Bronchial epithelial cell (primary cell): Measurements from ENCODE around the gene RPL19. TPM values are rescaled to one million over a fixed set of nuclear protein-coding genes. Genes with fewer than 3 reads are reported as not detected.

ENCODE experiments used
- DNase-seq: peaks from one replicate; pipeline ENCODE4 v3.0.0-alpha.2; 2010; ENCODE audit warnings: low read depth
- FAIRE-seq: peaks from 2 replicates; lab custom pipeline; 2011; peaks lifted over from hg19 to GRCh38; lab: Jason Lieb, UNC
- H3K27me3 ChIP-seq: 2 replicates; pipeline ENCODE4 v1.5.1; 2011; ENCODE audit warnings: low read length; ENCODE audit not compliant: control insufficient read depth, insufficient read depth
- H3K36me3 ChIP-seq: 2 replicates; pipeline ENCODE4 v1.5.1; 2011; ENCODE audit warnings: low read length; ENCODE audit not compliant: control insufficient read depth, insufficient read depth
- H3K4me3 ChIP-seq: 2 replicates; pipeline ENCODE4 v1.5.1; 2011; ENCODE audit warnings: mild to moderate bottlenecking, low read depth, low read length, control low read depth
- total RNA-seq: library from RNA; depleted of rRNA; stranded (reverse); fragments of >200 nt; gene quantifications from 2 replicates; pipeline ENCODE4 v1.2.1, GENCODE V29; 2014
- TF ChIP-seq, protein P1 (sequence below): IDR thresholded peaks from 2 replicates; pipeline ENCODE4 v1.5.1; 2011; ENCODE audit warnings: mild to moderate bottlenecking, moderate library complexity, low read length, control low read depth, inconsistent platforms; ENCODE audit not compliant: insufficient read depth, severe bottlenecking

Gene RPL19
- total RNA-seq, 1 donor from 2014 or later = 3,067 TPM

DNA sequence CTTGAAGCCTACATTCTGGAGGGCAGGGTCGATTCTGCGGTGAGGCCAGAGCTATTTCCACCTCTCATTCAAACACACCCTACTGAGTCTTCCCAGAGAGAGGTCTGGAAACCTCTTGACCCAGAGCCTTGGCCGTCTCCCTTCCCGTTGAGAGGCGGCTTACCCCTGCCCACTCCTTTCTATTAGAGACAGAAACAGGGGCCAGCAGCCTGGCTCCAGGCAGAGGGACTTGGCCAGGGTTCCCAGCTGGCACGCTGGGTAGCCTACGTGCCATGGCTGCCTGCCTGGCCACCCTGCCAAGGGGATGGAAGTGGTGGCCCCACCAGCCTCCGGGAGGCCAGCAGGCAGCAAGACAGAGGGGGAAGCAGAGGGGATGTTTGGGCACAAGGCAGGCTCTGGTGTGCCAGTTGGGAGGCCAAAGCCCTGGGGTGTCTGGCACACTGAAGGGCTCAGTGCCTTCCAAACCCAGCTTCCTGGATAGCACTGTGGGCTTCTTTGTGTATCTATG, 19.6 kb downstream of the RPL19 start:
- DNase-seq = no peak
- no peaks in the 10 kb centered on the region for H3K36me3 ChIP-seq
- TF ChIP-seq, protein P1, sequence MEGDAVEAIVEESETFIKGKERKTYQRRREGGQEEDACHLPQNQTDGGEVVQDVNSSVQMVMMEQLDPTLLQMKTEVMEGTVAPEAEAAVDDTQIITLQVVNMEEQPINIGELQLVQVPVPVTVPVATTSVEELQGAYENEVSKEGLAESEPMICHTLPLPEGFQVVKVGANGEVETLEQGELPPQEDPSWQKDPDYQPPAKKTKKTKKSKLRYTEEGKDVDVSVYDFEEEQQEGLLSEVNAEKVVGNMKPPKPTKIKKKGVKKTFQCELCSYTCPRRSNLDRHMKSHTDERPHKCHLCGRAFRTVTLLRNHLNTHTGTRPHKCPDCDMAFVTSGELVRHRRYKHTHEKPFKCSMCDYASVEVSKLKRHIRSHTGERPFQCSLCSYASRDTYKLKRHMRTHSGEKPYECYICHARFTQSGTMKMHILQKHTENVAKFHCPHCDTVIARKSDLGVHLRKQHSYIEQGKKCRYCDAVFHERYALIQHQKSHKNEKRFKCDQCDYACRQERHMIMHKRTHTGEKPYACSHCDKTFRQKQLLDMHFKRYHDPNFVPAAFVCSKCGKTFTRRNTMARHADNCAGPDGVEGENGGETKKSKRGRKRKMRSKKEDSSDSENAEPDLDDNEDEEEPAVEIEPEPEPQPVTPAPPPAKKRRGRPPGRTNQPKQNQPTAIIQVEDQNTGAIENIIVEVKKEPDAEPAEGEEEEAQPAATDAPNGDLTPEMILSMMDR = no peak
- FAIRE-seq = no peak
- H3K27me3 ChIP-seq = peaks cover 13% of the 10 kb centered on the region
- no peak overlapping the region for H3K4me3 ChIP-seq

DNA sequence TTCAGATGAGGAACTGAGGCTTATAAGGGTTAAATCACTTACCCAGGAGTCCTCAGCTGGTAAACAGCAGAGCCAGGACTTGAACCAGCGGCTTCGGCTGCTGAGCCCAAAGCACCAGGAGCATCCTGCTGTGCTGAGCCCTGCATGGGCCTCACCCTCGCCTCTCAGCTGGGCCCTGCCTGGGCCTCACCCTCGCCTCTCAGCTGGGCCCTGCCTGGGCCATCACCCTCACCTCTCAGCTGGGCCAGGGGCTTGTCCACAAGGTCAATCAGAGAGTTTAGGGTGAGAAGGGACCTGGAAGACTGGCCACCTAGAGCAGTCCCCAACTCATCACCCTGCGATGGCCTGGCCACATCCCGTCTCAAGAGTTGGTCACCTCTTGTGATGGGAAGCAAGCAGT, 21.5 kb downstream of the RPL19 start:
- Histone ChIP-seq H3K27me3 (peaks cover 28% of the 10 kb centered on the region), H3K36me3 (no peaks in the 10 kb centered on the region), H3K4me3 (no peak overlapping the region)
- FAIRE-seq (no peak), DNase-seq (no peak)
- TF ChIP-seq, protein P1 = no peak

DNA sequence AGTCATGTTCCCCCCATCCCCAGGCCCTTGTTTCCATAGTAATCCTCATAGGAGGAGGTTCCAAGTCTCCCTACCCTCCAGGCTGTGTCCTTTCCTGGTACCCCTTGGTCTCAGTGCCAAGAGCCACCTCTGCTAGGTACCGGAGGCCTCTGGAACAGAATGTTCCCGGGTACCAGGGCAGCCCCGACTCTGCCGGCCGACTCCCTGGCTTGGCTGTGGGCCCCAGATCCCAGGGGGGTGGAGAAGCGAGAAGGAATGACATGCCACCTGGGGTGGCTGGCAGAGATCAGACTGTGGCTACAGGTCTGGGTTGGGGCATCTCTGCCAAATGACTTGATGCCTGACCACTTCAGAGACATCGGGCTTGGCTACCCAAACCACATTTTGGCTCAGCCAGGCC, 22.1 kb downstream of the RPL19 start:
- Histone ChIP-seq H3K4me3 (no peak overlapping the region), H3K27me3 (peaks cover 30% of the 10 kb centered on the region), H3K36me3 (no peaks in the 10 kb centered on the region)
- DNase-seq (no peak), FAIRE-seq (no peak)
- TF ChIP-seq, protein P1 = no peak

DNA sequence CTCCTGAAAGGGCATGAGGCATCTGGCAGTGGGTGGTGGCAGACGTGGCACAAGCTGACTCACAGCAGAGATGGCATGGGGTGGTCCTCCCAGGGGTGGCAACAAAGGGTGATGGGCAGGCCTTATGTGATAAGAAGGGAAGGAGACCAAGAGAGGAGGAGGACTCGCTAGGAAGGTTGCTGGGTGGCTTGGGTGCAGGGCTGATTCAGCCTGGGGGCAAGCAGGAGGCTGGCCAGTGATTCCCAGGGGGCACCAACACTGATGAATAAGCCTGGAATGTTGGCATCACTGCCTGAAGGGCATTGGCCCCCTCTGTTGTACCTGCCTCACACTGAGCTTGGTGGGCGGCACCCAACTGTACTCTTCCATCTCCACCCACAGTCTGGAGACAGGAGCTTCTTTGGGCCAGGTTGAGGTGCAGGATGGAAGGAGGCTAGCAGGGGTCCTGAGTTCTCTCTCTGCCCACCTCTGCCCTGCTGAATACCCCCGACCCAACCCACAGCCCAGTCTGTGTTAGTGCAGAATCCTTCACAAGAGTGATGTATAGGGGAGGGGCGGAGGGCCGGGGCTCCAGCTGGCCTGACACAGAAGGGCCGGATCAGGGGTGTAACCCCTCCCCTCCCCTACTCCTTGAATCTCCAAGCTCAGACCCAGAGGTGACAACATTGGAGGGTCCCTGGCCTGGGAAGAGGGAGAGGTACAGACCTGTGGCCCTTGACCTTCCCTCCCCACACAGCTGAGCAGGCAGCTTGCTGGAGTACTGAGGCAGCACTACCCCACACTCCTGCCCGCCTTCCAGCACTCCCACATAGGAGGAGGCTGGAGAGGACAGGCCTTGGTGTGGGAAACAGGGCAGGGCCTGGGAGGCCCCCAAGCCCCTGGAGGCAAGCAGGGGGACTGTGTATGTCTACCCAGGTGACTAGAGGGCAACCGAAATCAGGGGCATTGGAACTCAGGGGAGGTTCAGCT, 23.1 kb downstream of the RPL19 start:
- Histone ChIP-seq H3K36me3 (no peaks in the 10 kb centered on the region), H3K4me3 (no peak overlapping the region), H3K27me3 (peaks cover 33% of the 10 kb centered on the region)
- TF ChIP-seq, protein P1 = no peak
- FAIRE-seq = no peak
- DNase-seq = no peak

DNA sequence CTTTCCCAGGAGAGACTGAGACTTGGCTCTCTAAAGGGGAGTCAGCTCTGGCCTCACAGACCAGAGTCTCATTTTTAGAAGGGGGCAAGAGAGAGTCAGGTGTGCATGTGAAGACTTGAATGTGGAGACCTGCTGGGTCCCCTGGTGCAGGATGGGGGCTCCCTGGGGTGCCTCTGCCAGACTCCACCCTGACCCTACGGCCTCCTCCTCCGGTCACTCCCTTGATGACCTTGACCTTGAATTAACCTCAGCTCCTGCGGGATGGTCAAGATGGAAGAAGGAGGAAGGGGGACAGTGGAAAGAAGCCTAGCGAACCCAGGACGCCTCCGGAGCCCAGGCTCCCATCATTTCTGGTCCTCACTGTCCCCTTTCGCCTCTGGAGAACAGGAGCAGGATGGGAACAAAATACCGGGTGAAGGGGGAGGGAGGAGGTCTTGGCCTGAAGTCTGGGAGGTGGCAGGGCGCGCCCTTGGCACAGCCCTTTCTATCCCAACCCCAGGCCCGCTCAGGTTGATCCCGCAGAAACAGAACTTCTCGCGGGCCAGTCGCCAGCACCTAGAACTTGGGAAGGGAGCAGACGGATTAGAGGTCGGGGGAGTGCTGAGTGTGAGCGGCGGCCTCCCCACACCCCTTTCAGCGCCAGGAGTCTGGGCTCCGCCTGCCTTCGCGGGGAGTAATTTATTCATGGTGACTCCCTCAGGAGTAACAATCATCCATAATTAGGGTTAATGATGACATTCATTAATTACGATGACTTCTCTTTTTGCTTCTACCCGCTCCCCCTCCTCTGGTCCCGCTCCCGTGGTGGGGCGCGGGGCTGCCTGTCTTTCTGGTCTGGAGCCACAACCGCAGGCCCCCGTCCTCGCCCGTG, 24.1 kb downstream of the RPL19 start:
- no peak overlapping the region for H3K4me3 ChIP-seq
- peaks cover 33% of the 10 kb centered on the region for H3K27me3 ChIP-seq
- no peak for DNase-seq
- no peaks in the 10 kb centered on the region for H3K36me3 ChIP-seq
- TF ChIP-seq, protein P1 = no peak
- FAIRE-seq = no peak
